Left ventricle myocardium inferior (tissue), 1 donor: Measurements from ENCODE around the gene SLC35G1. TPM values are rescaled to one million over a fixed set of nuclear protein-coding genes. Genes with fewer than 3 reads are reported as not detected.

Experiments
- DNase-seq: peaks from one replicate; pipeline ENCODE4 v3.0.0-alpha.2; 2020
- H3K27ac ChIP-seq: fragments of 200-600 bp; replicated peaks from 2 replicates; pipeline ENCODE4 v1.8.0; 2021
- H3K27me3 ChIP-seq: fragments of 200-600 bp; 2 replicates; pipeline ENCODE4 v1.8.0; 2021; ENCODE audit warnings: low read depth
- H3K36me3 ChIP-seq: fragments of 200-600 bp; 2 replicates; pipeline ENCODE4 v1.8.0; 2021
- H3K4me1 ChIP-seq: fragments of 200-600 bp; 2 replicates; pipeline ENCODE4 v1.8.0; 2021
- H3K4me3 ChIP-seq: fragments of 200-600 bp; 2 replicates; pipeline ENCODE4 v1.8.0; 2021; ENCODE audit warnings: mild to moderate bottlenecking, moderate library complexity
- H3K9me3 ChIP-seq: fragments of 200-600 bp; replicated peaks from 2 replicates; pipeline ENCODE4 v1.8.0; 2021
- intact Hi-C: fragments of 100-400 bp; cut with micrococcal nuclease; formaldehyde crosslinking; loops from one replicate; pipeline ENCODE4 v1.11.0; 2022
- total RNA-seq: library from RNA; stranded (reverse); fragmentation: NEBNext Ultra II Directional; extraction: Animal tissue kit (Norgen Biotek cat#: 25700); gene quantifications from one replicate; pipeline ENCODE4 v1.2.1, GENCODE V29; 2021
- TF ChIP-seq, protein P1 (sequence below): fragments of 200-600 bp; IDR thresholded peaks from 2 replicates; pipeline ENCODE4 v1.8.0; 2021; ENCODE audit warnings: antibody characterized with exemption, mild to moderate bottlenecking, borderline replicate concordance
- donor health status: DM: no; HTN: yes; CAD: no; lungs with severe emphysema.

Gene SLC35G1
- total RNA-seq, 1 donor from 2014 or later: 2.3 TPM

DNA sequence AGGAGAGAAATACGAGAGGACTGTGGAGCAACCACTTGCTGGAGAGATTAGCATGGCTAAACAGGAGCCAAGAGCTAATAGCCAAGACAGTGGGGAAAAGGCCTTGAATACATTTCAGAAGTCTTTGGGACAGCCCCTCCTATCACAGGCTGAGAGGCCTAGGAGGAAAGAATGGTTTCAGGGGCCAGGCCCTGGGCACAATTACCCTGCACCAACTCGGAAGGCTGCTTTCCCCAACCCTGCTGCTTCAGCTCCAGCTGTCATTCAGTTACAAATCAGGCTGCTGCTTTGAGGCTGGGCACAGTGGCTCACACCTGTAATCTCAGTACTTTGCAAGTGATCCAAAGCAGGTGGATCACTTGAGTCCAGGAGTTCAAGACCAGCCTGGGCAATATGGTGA, 32.0 kb upstream of the SLC35G1 start:
- Histone ChIP-seq H3K9me3 (no peaks in the 10 kb centered on the region), H3K4me1 (no peaks in the 10 kb centered on the region), H3K27me3 (peaks cover 29% of the 10 kb centered on the region), H3K36me3 (no peaks in the 10 kb centered on the region), H3K4me3 (no peak overlapping the region), H3K27ac (no peak overlapping the region)
- intact Hi-C loops: no loop called here
- DNase-seq: no peak
- TF ChIP-seq, protein P1, sequence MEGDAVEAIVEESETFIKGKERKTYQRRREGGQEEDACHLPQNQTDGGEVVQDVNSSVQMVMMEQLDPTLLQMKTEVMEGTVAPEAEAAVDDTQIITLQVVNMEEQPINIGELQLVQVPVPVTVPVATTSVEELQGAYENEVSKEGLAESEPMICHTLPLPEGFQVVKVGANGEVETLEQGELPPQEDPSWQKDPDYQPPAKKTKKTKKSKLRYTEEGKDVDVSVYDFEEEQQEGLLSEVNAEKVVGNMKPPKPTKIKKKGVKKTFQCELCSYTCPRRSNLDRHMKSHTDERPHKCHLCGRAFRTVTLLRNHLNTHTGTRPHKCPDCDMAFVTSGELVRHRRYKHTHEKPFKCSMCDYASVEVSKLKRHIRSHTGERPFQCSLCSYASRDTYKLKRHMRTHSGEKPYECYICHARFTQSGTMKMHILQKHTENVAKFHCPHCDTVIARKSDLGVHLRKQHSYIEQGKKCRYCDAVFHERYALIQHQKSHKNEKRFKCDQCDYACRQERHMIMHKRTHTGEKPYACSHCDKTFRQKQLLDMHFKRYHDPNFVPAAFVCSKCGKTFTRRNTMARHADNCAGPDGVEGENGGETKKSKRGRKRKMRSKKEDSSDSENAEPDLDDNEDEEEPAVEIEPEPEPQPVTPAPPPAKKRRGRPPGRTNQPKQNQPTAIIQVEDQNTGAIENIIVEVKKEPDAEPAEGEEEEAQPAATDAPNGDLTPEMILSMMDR: no peak

DNA sequence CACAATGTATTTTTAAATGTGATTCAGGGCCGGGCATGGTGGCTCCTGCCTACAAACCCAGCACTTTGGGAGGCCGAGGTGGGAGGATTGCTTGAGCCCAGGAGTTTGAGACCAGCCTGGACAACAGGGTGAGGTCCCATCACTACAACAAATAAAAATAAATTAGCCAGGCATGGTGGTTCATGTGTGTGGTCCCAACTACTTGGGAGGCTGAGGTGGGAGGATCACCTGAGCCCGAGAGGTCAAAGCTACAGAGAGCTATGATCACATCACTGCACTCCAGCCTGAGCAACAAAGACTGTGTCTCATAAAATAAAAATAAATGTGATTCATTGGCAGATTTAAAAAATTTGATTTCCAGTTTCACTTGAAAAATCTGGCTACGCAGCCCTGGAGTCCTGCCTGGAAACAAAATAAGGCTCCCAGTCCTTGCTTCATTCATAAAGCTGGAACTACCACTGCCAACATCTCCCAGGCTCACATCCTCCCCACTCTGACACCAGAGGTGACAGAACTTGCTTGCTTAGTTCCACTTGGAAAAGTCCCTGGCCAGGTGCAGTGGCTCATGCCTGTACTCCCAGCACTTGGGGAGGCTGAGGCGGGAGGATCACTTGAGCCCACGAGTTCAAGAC, 27.9 kb upstream of the SLC35G1 start:
- intact Hi-C loops: no loop called here

DNA sequence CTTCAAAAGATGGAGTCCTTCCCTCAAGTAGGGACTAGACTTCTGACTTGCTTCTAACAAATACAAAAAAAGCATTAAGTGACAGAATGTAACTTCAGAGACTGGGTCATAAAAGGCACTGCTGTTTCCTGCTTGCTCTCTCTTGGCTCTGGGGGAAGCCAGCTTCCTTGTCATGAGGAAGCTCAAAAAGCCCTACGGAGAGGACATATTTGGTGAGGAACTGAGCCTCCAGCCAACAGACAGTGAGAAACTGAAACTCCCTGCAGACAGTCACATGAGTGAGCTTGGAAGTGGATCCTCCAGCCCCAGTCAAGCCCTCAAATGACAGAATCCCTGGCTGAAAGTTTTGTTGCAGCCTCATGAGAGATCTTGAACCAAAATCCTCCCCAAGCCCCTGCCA, 26.3 kb upstream of the SLC35G1 start:
- no peak for DNase-seq
- Histone ChIP-seq H3K4me3 (no peak overlapping the region), H3K27ac (no peak overlapping the region), H3K4me1 (no peaks in the 10 kb centered on the region), H3K36me3 (no peaks in the 10 kb centered on the region), H3K9me3 (no peaks in the 10 kb centered on the region), H3K27me3 (peaks cover 42% of the 10 kb centered on the region)
- TF ChIP-seq, protein P1: no peak
- intact Hi-C loops: no loop called here

More for the DNA sequence above, 27.9 kb upstream of the SLC35G1 start:
- Histone ChIP-seq H3K9me3 (no peaks in the 10 kb centered on the region), H3K4me1 (no peaks in the 10 kb centered on the region), H3K4me3 (no peak overlapping the region), H3K36me3 (no peaks in the 10 kb centered on the region), H3K27me3 (peaks cover 33% of the 10 kb centered on the region), H3K27ac (no peak overlapping the region)
- no peak for DNase-seq
- TF ChIP-seq, protein P1: no peak

DNA sequence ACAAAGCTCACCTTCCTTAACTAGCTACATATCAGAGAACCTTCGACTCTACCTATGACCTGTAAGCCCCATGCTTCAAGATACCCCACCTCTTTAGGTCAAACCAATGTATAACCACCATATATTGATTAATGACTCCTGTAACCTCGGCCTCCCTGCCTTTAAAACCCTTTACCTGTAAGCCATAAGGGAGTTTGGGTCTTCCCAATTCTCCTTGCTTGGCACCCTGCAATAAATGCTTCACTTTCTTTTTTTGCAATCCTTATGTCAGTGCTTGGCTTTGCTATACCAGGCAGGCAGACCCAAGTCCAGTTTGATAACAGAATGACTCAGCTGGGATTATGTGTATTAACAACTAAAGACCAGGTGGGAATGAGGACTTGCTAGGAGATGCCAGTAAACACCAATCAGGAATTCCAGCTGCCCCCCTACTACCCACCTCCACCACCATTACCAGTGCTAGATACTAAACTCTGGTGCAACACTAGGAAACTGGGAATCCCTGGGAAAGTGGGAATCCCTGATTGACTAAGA, 22.0 kb upstream of the SLC35G1 start:
- Histone ChIP-seq H3K4me3 (no peak overlapping the region), H3K4me1 (no peaks in the 10 kb centered on the region), H3K27me3 (peaks cover 54% of the 10 kb centered on the region), H3K27ac (no peak overlapping the region), H3K9me3 (no peaks in the 10 kb centered on the region), H3K36me3 (no peaks in the 10 kb centered on the region)
- TF ChIP-seq, protein P1: no peak
- intact Hi-C loops: no loop called here
- no peak for DNase-seq

DNA sequence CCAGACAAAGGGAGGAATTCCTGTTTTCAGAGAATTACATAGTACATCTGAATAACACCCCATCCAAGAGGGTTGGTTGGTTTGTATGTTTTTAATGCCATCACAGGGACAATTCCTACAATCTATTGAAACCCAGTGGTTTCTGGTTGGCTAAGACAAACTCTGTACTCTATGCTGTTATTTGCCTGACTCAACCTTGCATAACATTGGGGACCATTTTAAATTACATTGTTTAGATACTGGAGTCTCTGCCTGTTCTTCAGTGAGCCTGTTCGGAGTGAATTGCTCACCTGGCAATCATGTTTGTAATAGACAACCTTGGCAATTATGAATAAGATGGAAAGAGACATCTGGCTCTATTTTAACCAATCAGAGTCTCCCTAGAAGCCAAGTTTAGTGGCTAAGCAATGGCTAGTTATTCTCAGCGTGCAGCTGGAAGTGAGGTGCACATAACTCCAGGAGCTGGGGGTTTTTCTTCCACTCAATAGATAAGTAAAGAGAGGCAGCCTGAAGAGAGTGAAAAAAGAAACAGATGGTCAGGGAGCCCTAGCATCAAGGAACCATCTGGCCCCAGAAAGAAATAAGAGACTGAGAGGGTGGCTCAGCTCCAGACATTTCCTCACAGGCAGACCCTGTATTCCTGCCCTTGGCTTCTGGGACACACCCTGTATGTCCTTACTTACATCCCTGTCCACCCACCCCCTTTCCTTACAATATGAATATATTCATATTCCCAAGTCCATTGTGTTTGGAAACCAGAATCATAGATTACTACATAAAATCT, 21.2 kb upstream of the SLC35G1 start:
- intact Hi-C loops: no loop called here
- H3K36me3 ChIP-seq: no peaks in the 10 kb centered on the region
- no peak overlapping the region for H3K27ac ChIP-seq
- H3K27me3 ChIP-seq: peaks cover 51% of the 10 kb centered on the region
- no peaks in the 10 kb centered on the region for H3K9me3 ChIP-seq
- TF ChIP-seq, protein P1: no peak
- H3K4me3 ChIP-seq: no peak overlapping the region
- DNase-seq: no peak
- no peaks in the 10 kb centered on the region for H3K4me1 ChIP-seq
